ENCODE data around the gene BCAN. TPM values are rescaled to one million over a fixed set of nuclear protein-coding genes. Genes with fewer than 3 reads are reported as not detected.
"Not testable (repeated sequence)": the region's sequence is repeated elsewhere in the genome, so short reads cannot be mapped to it uniquely, and the experiment has no call there.

The BCAN gene
- polyA plus RNA-seq, 12 donors, result 1.3 to 14.7 (median 2.4) TPM; not detected in 1

GRCh38 chr1:156612666-156613065, 29.3 kb upstream of the BCAN start:
- DNase-seq, result no peak

- DNase-seq, result no peak
Observed at GRCh38 chr1:156615946-156616345, 26.0 kb upstream of the BCAN start.

- no peak for DNase-seq
Observed at GRCh38 chr1:156616463-156616862, 25.5 kb upstream of the BCAN start.

- DNase-seq, result no peak
Observed at GRCh38 chr1:156618853-156619581, 22.9 kb upstream of the BCAN start, which contains the start of gene HAPLN2. HAPLN2 (plus strand) TSS chr1:156619415; CDS start chr1:156623491, 4,076 bp downstream.

- DNase-seq, result no peak
Observed at GRCh38 chr1:156619582-156619955, 22.3 kb upstream of the BCAN start.

- DNase-seq, result no peak
Observed at GRCh38 chr1:156622581-156623297, 19.2 kb upstream of the BCAN start.

- no peak for DNase-seq
Observed at GRCh38 chr1:156623946-156624813, 17.7 kb upstream of the BCAN start.

GRCh38 chr1:156624814-156625435, 17.0 kb upstream of the BCAN start:
- DNase-seq, result no peak

GRCh38 chr1:156625436-156626078, 16.4 kb upstream of the BCAN start:
- peak; percentile 54 for DNase-seq

GRCh38 chr1:156626079-156626438, 15.9 kb upstream of the BCAN start:
- no peak for DNase-seq

- DNase-seq, result no peak
Observed at GRCh38 chr1:156627313-156627880, 14.5 kb upstream of the BCAN start.

GRCh38 chr1:156629823-156630449, 12.0 kb upstream of the BCAN start:
- no peak for DNase-seq

- DNase-seq, result not testable (repeated sequence)
Observed at GRCh38 chr1:156631152-156631551, 10.8 kb upstream of the BCAN start.

GRCh38 chr1:156632355-156632754, 9.6 kb upstream of the BCAN start:
- no peak for DNase-seq

GRCh38 chr1:156638189-156638985, 3.5 kb upstream of the BCAN start:
- DNase-seq, result no peak

GRCh38 chr1:156639601-156640101, 2.3 kb upstream of the BCAN start:
- DNase-seq, result no peak

GRCh38 chr1:156640842-156641706, 843 bp upstream of the BCAN start:
- DNase-seq, result no peak

- no peak for DNase-seq
Observed at GRCh38 chr1:156642265-156643048, 540 bp downstream of the BCAN start.
